Measurements from ENCODE around the gene MAP7. TPM values are rescaled to one million over a fixed set of nuclear protein-coding genes. Genes with fewer than 3 reads are reported as not detected.

MAP7 gene
- total RNA-seq, 2 experiments from 2014 or later = not detected

GRCh38 chr6:136535017-136535765 is 15.0 kb downstream of the MAP7 start:
- BruUV-seq (replicated peaks) = no TSS peak

DNA sequence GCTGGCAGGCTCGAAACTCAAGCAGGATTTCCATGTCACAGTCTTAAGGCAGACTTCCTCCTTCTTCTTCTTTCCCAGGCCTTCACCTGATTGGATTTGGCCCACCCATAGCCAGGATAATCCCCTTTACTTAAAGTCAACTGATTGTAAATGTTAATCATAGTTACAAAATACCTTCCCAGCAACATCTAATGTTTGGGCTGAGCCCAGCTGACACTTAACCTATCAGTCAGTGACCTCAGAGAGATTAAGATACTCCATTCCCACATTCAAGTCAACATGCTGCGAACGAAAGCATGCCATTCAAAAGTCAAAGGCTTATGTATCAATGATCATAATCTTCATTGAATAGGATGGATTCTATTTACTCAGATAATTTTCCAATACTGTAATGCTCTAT is 16.0 kb downstream of the MAP7 start:
- TF ChIP-seq, protein P1, sequence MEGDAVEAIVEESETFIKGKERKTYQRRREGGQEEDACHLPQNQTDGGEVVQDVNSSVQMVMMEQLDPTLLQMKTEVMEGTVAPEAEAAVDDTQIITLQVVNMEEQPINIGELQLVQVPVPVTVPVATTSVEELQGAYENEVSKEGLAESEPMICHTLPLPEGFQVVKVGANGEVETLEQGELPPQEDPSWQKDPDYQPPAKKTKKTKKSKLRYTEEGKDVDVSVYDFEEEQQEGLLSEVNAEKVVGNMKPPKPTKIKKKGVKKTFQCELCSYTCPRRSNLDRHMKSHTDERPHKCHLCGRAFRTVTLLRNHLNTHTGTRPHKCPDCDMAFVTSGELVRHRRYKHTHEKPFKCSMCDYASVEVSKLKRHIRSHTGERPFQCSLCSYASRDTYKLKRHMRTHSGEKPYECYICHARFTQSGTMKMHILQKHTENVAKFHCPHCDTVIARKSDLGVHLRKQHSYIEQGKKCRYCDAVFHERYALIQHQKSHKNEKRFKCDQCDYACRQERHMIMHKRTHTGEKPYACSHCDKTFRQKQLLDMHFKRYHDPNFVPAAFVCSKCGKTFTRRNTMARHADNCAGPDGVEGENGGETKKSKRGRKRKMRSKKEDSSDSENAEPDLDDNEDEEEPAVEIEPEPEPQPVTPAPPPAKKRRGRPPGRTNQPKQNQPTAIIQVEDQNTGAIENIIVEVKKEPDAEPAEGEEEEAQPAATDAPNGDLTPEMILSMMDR (conservative IDR thresholded peaks at IDR 0.05; ENCODE audit: low read length) = no peak
- no peak for TF ChIP-seq EZH2phosphoT487 (IDR thresholded peaks at IDR 0.05; ENCODE audit: borderline replicate concordance, low read depth, low read length)
- no TSS peak for BruUV-seq (replicated peaks)
- Histone ChIP-seq H3K4me2 (ENCODE audit: low read length) (no peak overlapping the region), H3K9me2 (ENCODE audit: insufficient read depth, low read length) (no peaks in the 10 kb centered on the region), H3K4me1 (ENCODE audit: insufficient read depth, low read length, poor library complexity, severe bottlenecking) (no peaks in the 10 kb centered on the region), H4K20me1 (ENCODE audit: insufficient read depth, low read length) (no peaks in the 10 kb centered on the region), H3K36me3 (ENCODE audit: insufficient read depth, low read length) (no peaks in the 10 kb centered on the region), H3K9me3 (ENCODE audit: low read length) (no peaks in the 10 kb centered on the region), H3K79me2 (ENCODE audit: insufficient read depth, low read depth, low read length) (no peaks in the 10 kb centered on the region), H3K4me3 (ENCODE audit: low read depth, low read length, poor library complexity, severe bottlenecking) (no peak overlapping the region), H3K27ac (ENCODE audit: low read depth, low read length, poor library complexity, severe bottlenecking) (no peak overlapping the region), H2AFZ (ENCODE audit: low read length) (no peak overlapping the region)
- ChIA-PET POLR2A (no interaction called here), CTCF (ENCODE audit: unreplicated experiment) (no interaction called here)
- intact Hi-C loops (cut with micrococcal nuclease; ENCODE audit: unreplicated experiment) = no loop called here
- DNase-seq (ENCODE audit: low spot score) = no peak

More at GRCh38 chr6:136535017-136535765, 15.0 kb downstream of the MAP7 start:
- no peak overlapping the region for H2AFZ ChIP-seq (ENCODE audit: low read length)
- DNase-seq (ENCODE audit: low spot score) = no peak
- H4K20me1 ChIP-seq (ENCODE audit: insufficient read depth, low read length) = no peaks in the 10 kb centered on the region
- H3K4me3 ChIP-seq (ENCODE audit: low read depth, low read length, poor library complexity, severe bottlenecking) = no peak overlapping the region
- intact Hi-C loops (cut with micrococcal nuclease; ENCODE audit: unreplicated experiment) = no loop called here
- ChIA-PET POLR2A (interaction anchor here (0.9 to 1.1 kb wide), 2 partner anchors 11 to 12 kb away, joined by 3 read pairs; no protein-coding TSS in a partner anchor), CTCF (ENCODE audit: unreplicated experiment) (no interaction called here)
- H3K4me1 ChIP-seq (ENCODE audit: insufficient read depth, low read length, poor library complexity, severe bottlenecking) = no peaks in the 10 kb centered on the region
- H3K27ac ChIP-seq (ENCODE audit: low read depth, low read length, poor library complexity, severe bottlenecking) = no peak overlapping the region
- TF ChIP-seq EZH2phosphoT487 (IDR thresholded peaks at IDR 0.05; ENCODE audit: borderline replicate concordance, low read depth, low read length) = no peak
- TF ChIP-seq, protein P1 (conservative IDR thresholded peaks at IDR 0.05; ENCODE audit: low read length) = no peak
- no peaks in the 10 kb centered on the region for H3K79me2 ChIP-seq (ENCODE audit: insufficient read depth, low read depth, low read length)
- no peaks in the 10 kb centered on the region for H3K36me3 ChIP-seq (ENCODE audit: insufficient read depth, low read length)
- no peaks in the 10 kb centered on the region for H3K9me2 ChIP-seq (ENCODE audit: insufficient read depth, low read length)
- no peaks in the 10 kb centered on the region for H3K9me3 ChIP-seq (ENCODE audit: low read length)
- H3K4me2 ChIP-seq (ENCODE audit: low read length) = no peak overlapping the region

- no peak for DNase-seq (ENCODE audit: low spot score)
- no peaks in the 10 kb centered on the region for H4K20me1 ChIP-seq (ENCODE audit: insufficient read depth, low read length)
- intact Hi-C loops (cut with micrococcal nuclease; ENCODE audit: unreplicated experiment) = no loop called here
- H2AFZ ChIP-seq (ENCODE audit: low read length) = no peak overlapping the region
- H3K4me2 ChIP-seq (ENCODE audit: low read length) = no peak overlapping the region
- no peaks in the 10 kb centered on the region for H3K36me3 ChIP-seq (ENCODE audit: insufficient read depth, low read length)
- H3K79me2 ChIP-seq (ENCODE audit: insufficient read depth, low read depth, low read length) = no peaks in the 10 kb centered on the region
- H3K4me3 ChIP-seq (ENCODE audit: low read depth, low read length, poor library complexity, severe bottlenecking) = no peak overlapping the region
- ChIA-PET CTCF (ENCODE audit: unreplicated experiment) (no interaction called here), POLR2A (interaction anchor here (0.6 kb wide), 1 partner anchor 12 kb away, joined by 3 read pairs; no protein-coding TSS in a partner anchor)
- H3K9me2 ChIP-seq (ENCODE audit: insufficient read depth, low read length) = no peaks in the 10 kb centered on the region
- H3K27ac ChIP-seq (ENCODE audit: low read depth, low read length, poor library complexity, severe bottlenecking) = no peak overlapping the region
- BruUV-seq (replicated peaks) = no TSS peak
- no peaks in the 10 kb centered on the region for H3K4me1 ChIP-seq (ENCODE audit: insufficient read depth, low read length, poor library complexity, severe bottlenecking)
- no peak for TF ChIP-seq EZH2phosphoT487 (IDR thresholded peaks at IDR 0.05; ENCODE audit: borderline replicate concordance, low read depth, low read length)
- TF ChIP-seq, protein P1 (conservative IDR thresholded peaks at IDR 0.05; ENCODE audit: low read length) = no peak
- H3K9me3 ChIP-seq (ENCODE audit: low read length) = no peaks in the 10 kb centered on the region
These were observed 16.7 kb downstream of the MAP7 start for GRCh38 chr6:136533487-136533886.
